ENCODE data around the gene DICER1.

DICER1 gene

GRCh38 chr14:95117937-95118721 is 39.2 kb downstream of the DICER1 start:
- no peak for DNase-seq

- DNase-seq, result no peak
Measured at GRCh38 chr14:95113476-95113875, 43.9 kb downstream of the DICER1 start.

GRCh38 chr14:95111507-95112164 is 45.7 kb downstream of the DICER1 start:
- no peak for DNase-seq

- DNase-seq, result no peak
Measured at GRCh38 chr14:95110178-95110577, 47.2 kb downstream of the DICER1 start.

- no peak for DNase-seq
Measured at GRCh38 chr14:95107711-95108110, 49.6 kb downstream of the DICER1 start.

GRCh38 chr14:95106971-95107370 is 50.4 kb downstream of the DICER1 start:
- DNase-seq, result no peak

- no peak for DNase-seq
Measured at GRCh38 chr14:95104911-95105310, 52.4 kb downstream of the DICER1 start.

GRCh38 chr14:95102680-95103044 is 54.7 kb downstream of the DICER1 start:
- DNase-seq, result no peak

- DNase-seq, result no peak
Measured at GRCh38 chr14:95101736-95102679, 55.3 kb downstream of the DICER1 start.

GRCh38 chr14:95098984-95099599 is 58.2 kb downstream of the DICER1 start:
- DNase-seq, result no peak

GRCh38 chr14:95097385-95097784 is 59.9 kb downstream of the DICER1 start:
- DNase-seq, result no peak

GRCh38 chr14:95096476-95096875 is 60.9 kb downstream of the DICER1 start:
- no peak for DNase-seq

- no peak for DNase-seq
Measured at GRCh38 chr14:95095996-95096395, 61.3 kb downstream of the DICER1 start.

- no peak for DNase-seq
Measured at GRCh38 chr14:95092723-95093122, 64.6 kb downstream of the DICER1 start.

- no peak for DNase-seq
Measured at GRCh38 chr14:95091581-95091980, 65.7 kb downstream of the DICER1 start.

GRCh38 chr14:95088665-95089064 is 68.7 kb downstream of the DICER1 start:
- DNase-seq, result no peak

- DNase-seq, result no peak
Measured at GRCh38 chr14:95087619-95088018, 69.7 kb downstream of the DICER1 start.

GRCh38 chr14:95085321-95085720 is 72.0 kb downstream of the DICER1 start:
- DNase-seq, result no peak

GRCh38 chr14:95078867-95079266 is 78.5 kb downstream of the DICER1 start:
- DNase-seq, result no peak

- no peak for DNase-seq
Measured at GRCh38 chr14:95077345-95077744, 80.0 kb downstream of the DICER1 start.

GRCh38 chr14:95075789-95076188 is 81.5 kb downstream of the DICER1 start:
- no peak for DNase-seq

GRCh38 chr14:95073947-95074346 is 83.4 kb downstream of the DICER1 start:
- DNase-seq, result no peak

GRCh38 chr14:95072310-95072905 is 84.9 kb downstream of the DICER1 start:
- DNase-seq, result no peak
